HCT116 (cell line): ENCODE data around the gene MAEA. TPM values are rescaled to one million over a fixed set of nuclear protein-coding genes. Genes with fewer than 3 reads are reported as not detected.

Experiments used
- ATAC-seq: fragments of 200-7000 bp; cut with Tn5 transposase; 2 replicates; pipeline ENCODE4 v1.9.1; 2020; ENCODE audit warnings: mild to moderate bottlenecking, moderate library complexity
- BruUV-seq: library from RNA; stranded (reverse); fragments of 400-500 nt; replicated peaks from 2 replicates; lab custom pipeline; 2021; lab: Mats Ljungman, UMichigan
- CTCF ChIA-PET: fragments of 300-600 bp; sonication (Branson Sonifier 250); formaldehyde crosslinking; loops from one replicate; lab custom pipeline; 2021; ENCODE audit warnings: antibody characterized with exemption; lab: Charles Lee
- POLR2A ChIA-PET: fragments of 300-600, 350-600 bp; sonication (Branson Sonifier 250); formaldehyde crosslinking; loops from one replicate; lab custom pipeline; 2021; ENCODE audit warnings: antibody characterized with exemption; lab: Charles Lee
- RAD21 ChIA-PET, 2 experiments: fragments of 300-600 bp; sonication (Branson Sonifier 250); formaldehyde crosslinking; loops; one replicate each; lab custom pipeline; 2023; ENCODE audit warnings: low total read pairs in 2 of 2; ENCODE audit not compliant: uncharacterized antibody in 2 of 2, unreplicated experiment in 2 of 2, low non-redundant PET in 1 of 2; lab: Charles Lee
- DNase-seq: peaks from one replicate; pipeline ENCODE4 v3.0.0-alpha.2; 2010; ENCODE audit warnings: low read depth, low spot score
- H2AFZ ChIP-seq: fragments of 200-600 bp; shearing (Covaris generic), sonication (generic); 2 replicates; pipeline ENCODE4 v1.6.1; 2017; ENCODE audit warnings: low read depth, mixed run types, mixed read lengths, antibody characterized with exemption, low read length; ENCODE audit not compliant: poor library complexity, severe bottlenecking
- H3K27ac ChIP-seq: 2 replicates; pipeline ENCODE4 v1.5.1; 2012; ENCODE audit warnings: low read depth, low read length
- H3K27me3 ChIP-seq: fragments of 200-600 bp; sonication (generic); 2 replicates; pipeline ENCODE4 v1.6.1; 2016; ENCODE audit warnings: mixed run types, low read length, mixed read lengths; ENCODE audit not compliant: insufficient read depth
- H3K36me3 ChIP-seq, 2 experiments: fragments of 200-500 bp in 1 of 2; fragments of 200-600 bp in 1 of 2; sonication (Bioruptor generic) in 1 of 2; sonication (generic) in 1 of 2; 2 replicates each; pipeline versions ENCODE4 v1.5.1 to v1.6.1; 2014 to 2016; ENCODE audit warnings: low read length in 2 of 2, inconsistent platforms in 1 of 2, mixed read lengths in 1 of 2, mixed run types in 1 of 2; ENCODE audit not compliant: insufficient read depth in 2 of 2, control insufficient read depth in 1 of 2
- H3K4me1 ChIP-seq, 2 experiments: fragments of 200-600 bp in 1 of 2; sonication (generic) in 1 of 2; 2 replicates each; pipeline versions ENCODE4 v1.5.1 to v1.6.1; 2012 to 2017; ENCODE audit warnings: low read length in 2 of 2, inconsistent platforms in 1 of 2, mild to moderate bottlenecking in 1 of 2, mixed read lengths in 1 of 2, mixed run types in 1 of 2, moderate library complexity in 1 of 2; ENCODE audit not compliant: insufficient read depth in 2 of 2, control insufficient read depth in 1 of 2
- H3K4me2 ChIP-seq: fragments of 200-600 bp; sonication (generic); 2 replicates; pipeline ENCODE4 v1.6.1; 2017; ENCODE audit warnings: mixed run types, low read length, mixed read lengths
- H3K4me3 ChIP-seq, 2 experiments: fragments of 200-600 bp in 1 of 2; sonication (generic) in 1 of 2; replicated peaks in 1 of 2; 2 replicates each; pipeline ENCODE4 v1.5.1; 2011 to 2016; ENCODE audit warnings: low read length in 2 of 2, control low read depth in 1 of 2, low read depth in 1 of 2, mild to moderate bottlenecking in 1 of 2, mixed read lengths in 1 of 2, mixed run types in 1 of 2
- H3K79me2 ChIP-seq: fragments of 200-600 bp; sonication (generic); 2 replicates; pipeline ENCODE4 v1.6.1; 2017; ENCODE audit warnings: mild to moderate bottlenecking, mixed run types, low read length, moderate library complexity, mixed read lengths; ENCODE audit not compliant: insufficient read depth
- H3K9ac ChIP-seq: fragments of 200-600 bp; sonication (generic); 2 replicates; pipeline ENCODE4 v1.6.1; 2016; ENCODE audit warnings: low read length, mixed read lengths
- H3K9me2 ChIP-seq: fragments of 200-600 bp; sonication (generic), shearing (Covaris generic); 2 replicates; pipeline ENCODE4 v1.6.1; 2017; ENCODE audit warnings: mixed run types, mild to moderate bottlenecking, moderate library complexity; ENCODE audit not compliant: insufficient read depth
- H3K9me3 ChIP-seq, 2 experiments: fragments of 200-500 bp in 1 of 2; fragments of 200-600 bp in 1 of 2; sonication (Bioruptor generic) in 1 of 2; sonication (generic) in 1 of 2; 2 replicates each; pipeline ENCODE4 v1.6.1; 2014 to 2017; ENCODE audit warnings: low read length in 2 of 2, mixed read lengths in 2 of 2, inconsistent platforms in 1 of 2, low read depth in 1 of 2, mild to moderate bottlenecking in 1 of 2, mixed run types in 1 of 2, moderate library complexity in 1 of 2; ENCODE audit not compliant: control insufficient read depth in 1 of 2, insufficient read depth in 1 of 2
- H4K20me1 ChIP-seq: fragments of 200-600 bp; sonication (generic), shearing (Covaris generic); 2 replicates; pipeline ENCODE4 v1.6.1; 2017; ENCODE audit warnings: mixed run types, mild to moderate bottlenecking, moderate library complexity; ENCODE audit not compliant: insufficient read depth
- CEBPB ChIP-seq: IDR thresholded peaks from 2 replicates; pipeline ENCODE4 v1.6.1; 2012; ENCODE audit warnings: low read depth
- EZH2 ChIP-seq: fragments of 200-600 bp; sonication (generic); IDR thresholded peaks from 2 replicates; pipeline ENCODE4 v1.6.1; 2017; ENCODE audit warnings: antibody characterized with exemption, mixed run types
- EZH2phosphoT487 ChIP-seq: fragments of 200-600 bp; IDR thresholded peaks from 2 replicates; pipeline ENCODE4 v1.6.1; 2018; ENCODE audit warnings: antibody characterized with exemption, borderline replicate concordance
- JUND ChIP-seq: IDR thresholded peaks from 2 replicates; pipeline ENCODE4 v1.6.1; 2012
- POLR2A ChIP-seq: IDR thresholded peaks from 2 replicates; pipeline ENCODE4 v1.7.0; 2011; ENCODE audit warnings: borderline replicate concordance; ENCODE audit not compliant: insufficient read depth, insufficient read length; ENCODE audit errors: extremely low read depth
- POLR2AphosphoS5 ChIP-seq: IDR thresholded peaks from 2 replicates; pipeline ENCODE4 v1.6.1; 2011; ENCODE audit warnings: mild to moderate bottlenecking, low read depth, low read length, moderate library complexity
- RAD21 ChIP-seq: IDR thresholded peaks from 2 replicates; pipeline ENCODE4 v1.6.1; 2012; ENCODE audit warnings: low read depth, mild to moderate bottlenecking
- SP1 ChIP-seq: IDR thresholded peaks from 2 replicates; pipeline ENCODE4 v1.6.1; 2012; ENCODE audit warnings: low read depth
- YY1 ChIP-seq: IDR thresholded peaks from 2 replicates; pipeline ENCODE4 v1.6.1; 2011; ENCODE audit warnings: low read length, low read depth, moderate library complexity, mild to moderate bottlenecking; ENCODE audit not compliant: insufficient replicate concordance; ENCODE audit errors: extremely low read depth
- ZFX ChIP-seq: fragments of 450-650 bp; IDR thresholded peaks from 2 replicates; pipeline ENCODE4 v1.6.1; 2017
- ZNF274 ChIP-seq: fragments of 200-500 bp; sonication (Bioruptor generic); IDR thresholded peaks from 2 replicates; pipeline ENCODE4 v1.6.1; 2014; ENCODE audit warnings: mild to moderate bottlenecking, low read depth, low read length, inconsistent platforms
- intact Hi-C: fragments of 100-400 bp; cut with micrococcal nuclease; formaldehyde crosslinking; loops from 2 replicates; pipeline ENCODE4 v1.10.0; 2022
- total RNA-seq: library from RNA; stranded (reverse); gene quantifications from one replicate; pipeline ENCODE4 v1.2.1, GENCODE V29; 2021; ENCODE audit not compliant: unreplicated experiment
- TF ChIP-seq, protein P1 (sequence below): IDR thresholded peaks from 2 replicates; pipeline ENCODE4 v1.6.1; 2011; ENCODE audit warnings: mild to moderate bottlenecking, low read length, moderate library complexity; ENCODE audit not compliant: insufficient replicate concordance; ENCODE audit errors: extremely low read depth
- TF ChIP-seq, protein P2 (sequence below): IDR thresholded peaks from 2 replicates; pipeline ENCODE4 v1.6.1; 2012
- TF ChIP-seq, protein P3 (sequence below), 3 experiments: fragments of 200-600 bp in 1 of 3; sonication (generic) in 1 of 3; IDR thresholded peaks in 2 of 3; conservative IDR thresholded peaks in 1 of 3; 2 replicates each; pipeline ENCODE4 v1.5.1; 2012 to 2017; ENCODE audit warnings: low read depth in 2 of 3, low read length in 2 of 3, antibody characterized with exemption in 1 of 3, borderline replicate concordance in 1 of 3, control low read depth in 1 of 3, mild to moderate bottlenecking in 1 of 3, mixed read lengths in 1 of 3, mixed run types in 1 of 3, moderate library complexity in 1 of 3; ENCODE audit not compliant: insufficient read depth in 1 of 3

The MAEA gene
- total RNA-seq, 1 experiment from 2014 or later = 88.3 TPM

DNA sequence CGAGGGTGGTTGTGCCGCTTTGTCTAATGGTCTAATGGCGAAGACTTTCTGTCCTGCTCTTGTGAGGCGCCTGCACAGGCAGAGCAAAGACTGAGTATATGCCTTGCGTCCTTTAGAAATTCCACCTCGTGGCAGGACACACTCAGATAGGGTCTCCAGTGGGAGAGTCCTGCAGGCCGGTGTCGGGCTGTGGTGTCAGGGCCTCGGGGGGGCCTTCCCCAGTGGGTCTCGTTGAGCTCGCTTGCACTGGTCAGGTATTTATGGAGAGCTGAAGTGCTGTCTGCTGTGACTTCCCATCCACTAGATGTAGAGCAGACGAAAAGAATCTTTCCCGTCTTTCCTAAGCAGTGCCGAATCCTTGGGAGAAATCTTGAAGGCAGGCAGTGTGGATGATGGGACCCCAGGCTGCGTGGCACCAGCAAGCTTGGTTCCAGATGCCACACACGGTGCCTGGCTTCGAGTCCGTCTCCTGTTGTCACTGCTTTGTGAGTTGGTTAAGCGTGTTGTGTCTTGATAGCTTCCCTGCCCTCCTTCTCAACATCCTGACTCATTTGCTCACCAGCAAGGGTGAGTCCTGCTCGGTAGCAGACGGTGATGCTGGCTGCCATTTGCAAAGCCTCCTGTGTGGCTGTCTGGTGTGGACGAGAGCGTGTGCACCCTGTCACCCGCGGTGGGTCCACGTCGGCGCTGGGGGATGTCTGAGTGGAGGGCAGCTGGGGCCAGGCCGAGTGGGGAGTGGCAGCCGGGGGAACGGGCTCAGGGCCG, 20.5 kb downstream of the MAEA start:
- BruUV-seq = no TSS peak
- Histone ChIP-seq H3K27me3 (no peaks in the 10 kb centered on the region), H4K20me1 (no peaks in the 10 kb centered on the region), H3K9ac (no peak overlapping the region), H3K4me3 (no peak overlapping the region), H3K79me2 (peaks cover 97% of the 10 kb centered on the region), H3K9me3 (no peaks in the 10 kb centered on the region), H3K36me3 (peaks cover 11 to 30% of the 10 kb centered on the region in 2 experiments), H3K9me2 (no peaks in the 10 kb centered on the region), H2AFZ (no peak overlapping the region), H3K27ac (no peak overlapping the region), H3K4me1 (peaks cover 16 to 17% of the 10 kb centered on the region in 2 experiments), H3K4me2 (no peak overlapping the region)
- POLR2A ChIA-PET = no interaction called here
- no peak for DNase-seq
- RAD21 ChIA-PET = no interaction called here
- ATAC-seq = no peak
- TF ChIP-seq POLR2A (no peak), RAD21 (no peak), POLR2AphosphoS5 (no peak)
- CTCF ChIA-PET = no interaction called here
- intact Hi-C loops = no loop called here

DNA sequence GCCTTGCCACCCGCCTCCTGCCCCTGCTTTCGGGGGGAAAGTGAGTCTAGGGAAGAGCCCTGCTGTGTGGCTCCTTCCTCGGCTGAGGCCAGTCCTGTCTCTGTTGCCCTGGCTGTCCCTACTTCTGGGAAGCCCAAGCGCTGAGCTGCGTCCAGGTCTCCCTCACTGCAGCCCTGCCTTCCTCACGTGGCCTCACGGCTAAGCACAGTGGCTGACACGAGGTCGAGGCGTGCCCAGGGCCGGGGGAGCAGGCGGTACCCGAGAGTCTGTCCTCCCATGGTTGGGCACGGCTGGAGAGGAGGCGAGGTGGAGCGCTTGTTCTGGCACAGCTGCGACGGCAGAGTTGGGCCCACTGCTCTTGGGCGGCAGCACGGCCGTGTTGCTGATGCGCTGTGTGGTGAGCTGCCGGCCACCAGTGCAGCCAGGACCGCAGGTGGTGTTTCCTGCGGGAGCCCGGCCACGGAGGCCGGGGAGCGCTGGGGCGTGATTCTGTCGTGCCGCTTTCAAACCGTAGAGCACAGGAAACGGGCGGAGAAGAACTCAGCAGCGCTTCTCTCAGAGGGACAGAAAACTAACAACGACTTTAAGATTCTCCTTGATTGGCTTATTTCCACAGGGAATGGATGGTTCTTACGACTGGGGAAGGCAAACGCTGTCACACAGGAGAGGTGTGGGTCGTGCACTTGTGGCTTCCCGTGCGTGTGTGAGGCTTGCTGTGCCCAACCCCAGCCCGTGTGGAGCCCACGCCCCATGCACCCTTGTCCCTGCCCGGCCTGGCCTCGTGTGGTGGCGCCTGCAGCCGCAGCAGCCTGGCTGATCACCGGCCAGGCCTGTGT, 21.3 kb downstream of the MAEA start:
- Histone ChIP-seq H3K27ac (no peak overlapping the region), H3K4me3 (no peak overlapping the region), H3K4me2 (no peak overlapping the region), H3K27me3 (no peaks in the 10 kb centered on the region), H3K36me3 (peaks cover 13 to 33% of the 10 kb centered on the region in 2 experiments), H3K9me2 (no peaks in the 10 kb centered on the region), H3K79me2 (peaks cover 91% of the 10 kb centered on the region), H4K20me1 (no peaks in the 10 kb centered on the region), H3K4me1 (peaks cover 8 to 9% of the 10 kb centered on the region in 2 experiments), H3K9ac (no peak overlapping the region), H2AFZ (no peak overlapping the region), H3K9me3 (no peaks in the 10 kb centered on the region)
- ATAC-seq (no peak), DNase-seq (no peak)
- intact Hi-C loops = no loop called here
- POLR2A ChIA-PET = no interaction called here
- CTCF ChIA-PET = no interaction called here
- TF ChIP-seq JUND (no peak), SP1 (no peak), EZH2phosphoT487 (no peak), EZH2 (no peak), POLR2AphosphoS5 (no peak), RAD21 (no peak), ZNF274 (no peak), CEBPB (no peak), YY1 (no peak), ZFX (no peak)
- TF ChIP-seq, protein P1, sequence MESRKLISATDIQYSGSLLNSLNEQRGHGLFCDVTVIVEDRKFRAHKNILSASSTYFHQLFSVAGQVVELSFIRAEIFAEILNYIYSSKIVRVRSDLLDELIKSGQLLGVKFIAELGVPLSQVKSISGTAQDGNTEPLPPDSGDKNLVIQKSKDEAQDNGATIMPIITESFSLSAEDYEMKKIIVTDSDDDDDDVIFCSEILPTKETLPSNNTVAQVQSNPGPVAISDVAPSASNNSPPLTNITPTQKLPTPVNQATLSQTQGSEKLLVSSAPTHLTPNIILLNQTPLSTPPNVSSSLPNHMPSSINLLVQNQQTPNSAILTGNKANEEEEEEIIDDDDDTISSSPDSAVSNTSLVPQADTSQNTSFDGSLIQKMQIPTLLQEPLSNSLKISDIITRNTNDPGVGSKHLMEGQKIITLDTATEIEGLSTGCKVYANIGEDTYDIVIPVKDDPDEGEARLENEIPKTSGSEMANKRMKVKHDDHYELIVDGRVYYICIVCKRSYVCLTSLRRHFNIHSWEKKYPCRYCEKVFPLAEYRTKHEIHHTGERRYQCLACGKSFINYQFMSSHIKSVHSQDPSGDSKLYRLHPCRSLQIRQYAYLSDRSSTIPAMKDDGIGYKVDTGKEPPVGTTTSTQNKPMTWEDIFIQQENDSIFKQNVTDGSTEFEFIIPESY = no peak
- TF ChIP-seq, protein P2, sequence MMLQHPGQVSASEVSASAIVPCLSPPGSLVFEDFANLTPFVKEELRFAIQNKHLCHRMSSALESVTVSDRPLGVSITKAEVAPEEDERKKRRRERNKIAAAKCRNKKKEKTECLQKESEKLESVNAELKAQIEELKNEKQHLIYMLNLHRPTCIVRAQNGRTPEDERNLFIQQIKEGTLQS = no peak
- TF ChIP-seq, protein P3, sequence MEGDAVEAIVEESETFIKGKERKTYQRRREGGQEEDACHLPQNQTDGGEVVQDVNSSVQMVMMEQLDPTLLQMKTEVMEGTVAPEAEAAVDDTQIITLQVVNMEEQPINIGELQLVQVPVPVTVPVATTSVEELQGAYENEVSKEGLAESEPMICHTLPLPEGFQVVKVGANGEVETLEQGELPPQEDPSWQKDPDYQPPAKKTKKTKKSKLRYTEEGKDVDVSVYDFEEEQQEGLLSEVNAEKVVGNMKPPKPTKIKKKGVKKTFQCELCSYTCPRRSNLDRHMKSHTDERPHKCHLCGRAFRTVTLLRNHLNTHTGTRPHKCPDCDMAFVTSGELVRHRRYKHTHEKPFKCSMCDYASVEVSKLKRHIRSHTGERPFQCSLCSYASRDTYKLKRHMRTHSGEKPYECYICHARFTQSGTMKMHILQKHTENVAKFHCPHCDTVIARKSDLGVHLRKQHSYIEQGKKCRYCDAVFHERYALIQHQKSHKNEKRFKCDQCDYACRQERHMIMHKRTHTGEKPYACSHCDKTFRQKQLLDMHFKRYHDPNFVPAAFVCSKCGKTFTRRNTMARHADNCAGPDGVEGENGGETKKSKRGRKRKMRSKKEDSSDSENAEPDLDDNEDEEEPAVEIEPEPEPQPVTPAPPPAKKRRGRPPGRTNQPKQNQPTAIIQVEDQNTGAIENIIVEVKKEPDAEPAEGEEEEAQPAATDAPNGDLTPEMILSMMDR (IDR thresholded peaks at IDR 0.05 in 2 of 3, conservative IDR thresholded peaks at IDR 0.05 in 1 of 3; ENCODE audit: borderline replicate concordance in 1 of 3, insufficient read depth in 1 of 3, low read depth in 2 of 3, low read length in 2 of 3) = no peak
- no TSS peak for BruUV-seq
- RAD21 ChIA-PET = no interaction called here
